ENCODE data around the gene IFT43.

- TF ChIP-seq, protein P1, sequence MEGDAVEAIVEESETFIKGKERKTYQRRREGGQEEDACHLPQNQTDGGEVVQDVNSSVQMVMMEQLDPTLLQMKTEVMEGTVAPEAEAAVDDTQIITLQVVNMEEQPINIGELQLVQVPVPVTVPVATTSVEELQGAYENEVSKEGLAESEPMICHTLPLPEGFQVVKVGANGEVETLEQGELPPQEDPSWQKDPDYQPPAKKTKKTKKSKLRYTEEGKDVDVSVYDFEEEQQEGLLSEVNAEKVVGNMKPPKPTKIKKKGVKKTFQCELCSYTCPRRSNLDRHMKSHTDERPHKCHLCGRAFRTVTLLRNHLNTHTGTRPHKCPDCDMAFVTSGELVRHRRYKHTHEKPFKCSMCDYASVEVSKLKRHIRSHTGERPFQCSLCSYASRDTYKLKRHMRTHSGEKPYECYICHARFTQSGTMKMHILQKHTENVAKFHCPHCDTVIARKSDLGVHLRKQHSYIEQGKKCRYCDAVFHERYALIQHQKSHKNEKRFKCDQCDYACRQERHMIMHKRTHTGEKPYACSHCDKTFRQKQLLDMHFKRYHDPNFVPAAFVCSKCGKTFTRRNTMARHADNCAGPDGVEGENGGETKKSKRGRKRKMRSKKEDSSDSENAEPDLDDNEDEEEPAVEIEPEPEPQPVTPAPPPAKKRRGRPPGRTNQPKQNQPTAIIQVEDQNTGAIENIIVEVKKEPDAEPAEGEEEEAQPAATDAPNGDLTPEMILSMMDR (conservative IDR thresholded peaks at IDR 0.05), result no peak
- no peak for TF ChIP-seq EZH2 (IDR thresholded peaks at IDR 0.05; ENCODE audit: low read depth)
Measured at GRCh38 chr14:75995372-75996041, 9.9 kb downstream of the IFT43 start.

Measured in PC-9 (cell line).